Endothelial cell of umbilical vein (primary cell): Measurements from ENCODE around the gene KIF26A.

Experiments used
- CTCF ChIP-seq, 2 donors: IDR thresholded peaks; 1 replicate in 1 of 2; 2 replicates in 1 of 2; pipeline ENCODE4 v1.5.1; 2011; ENCODE audit warnings: low read length in 2 of 2, mild to moderate bottlenecking in 2 of 2, moderate library complexity in 2 of 2, control low read depth in 1 of 2, inconsistent platforms in 1 of 2, low read depth in 1 of 2; ENCODE audit not compliant: insufficient read depth in 1 of 2; ENCODE audit errors: extremely low read depth in 1 of 2
- POLR2A ChIP-seq: IDR thresholded peaks from 2 replicates; pipeline ENCODE4 v1.6.1; 2012; ENCODE audit warnings: low read depth, mild to moderate bottlenecking, control low read depth, low read length

- TF ChIP-seq POLR2A (no peak), CTCF (IDR thresholded peaks at IDR 0.05; ENCODE audit: extremely low read depth in 1 of 2, insufficient read depth in 1 of 2, low read depth in 1 of 2, low read length in 2 of 2) (no peak)
These were observed 30.8 kb downstream of the KIF26A start for GRCh38 chr14:104169005-104169698.
